ENCODE results near the gene PDRG1.

PDRG1 gene

GRCh38 chr20:31951530-31952453 lies at the start of gene PDRG1:
TSS of gene PDRG1 (minus strand) at chr20:31952046. CDS start at chr20:31951961, 85 bp downstream.
- DNase-seq: peak; percentile 99 to 100 (median 100)

GRCh38 chr20:31998246-31998645 lies 46.4 kb upstream of the PDRG1 start:
- no peak for DNase-seq

- DNase-seq: no peak
Observed at GRCh38 chr20:31996996-31997395, 45.1 kb upstream of the PDRG1 start.

- no peak for DNase-seq
Observed at GRCh38 chr20:31992086-31992485, 40.2 kb upstream of the PDRG1 start.

- no peak for DNase-seq
Observed at GRCh38 chr20:31991339-31991705, 39.5 kb upstream of the PDRG1 start.

GRCh38 chr20:31990641-31991338 lies 38.9 kb upstream of the PDRG1 start:
- DNase-seq: no peak

GRCh38 chr20:31989030-31989645 lies 37.3 kb upstream of the PDRG1 start:
- no peak for DNase-seq

- DNase-seq: no peak
Observed at GRCh38 chr20:31988430-31989015, 36.7 kb upstream of the PDRG1 start.

- no peak for DNase-seq
Observed at GRCh38 chr20:31987744-31988143, 35.9 kb upstream of the PDRG1 start.

- DNase-seq: no peak
Observed at GRCh38 chr20:31984981-31985471, 33.2 kb upstream of the PDRG1 start.

- no peak for DNase-seq
Observed at GRCh38 chr20:31981784-31982183, 29.9 kb upstream of the PDRG1 start.

- no peak for DNase-seq
Observed at GRCh38 chr20:31979713-31980426, 28.0 kb upstream of the PDRG1 start.

- no peak for DNase-seq
Observed at GRCh38 chr20:31977080-31977479, 25.2 kb upstream of the PDRG1 start.

GRCh38 chr20:31975874-31976273 lies 24.0 kb upstream of the PDRG1 start:
- no peak for DNase-seq

GRCh38 chr20:31974951-31975487 lies 23.2 kb upstream of the PDRG1 start:
- DNase-seq: no peak

GRCh38 chr20:31974296-31974695 lies 22.4 kb upstream of the PDRG1 start:
- DNase-seq: no peak

GRCh38 chr20:31972471-31973021 lies 20.7 kb upstream of the PDRG1 start:
- no peak for DNase-seq

- DNase-seq: no peak
Observed at GRCh38 chr20:31969991-31970390, 18.1 kb upstream of the PDRG1 start.

- DNase-seq: peak; percentile 75 to 91 (median 84)
Observed at GRCh38 chr20:31968291-31969126, 16.7 kb upstream of the PDRG1 start.

GRCh38 chr20:31967830-31968249 lies 16.0 kb upstream of the PDRG1 start, which contains the start of gene XKR7:
TSS of gene XKR7 (plus strand) at chr20:31968151. CDS start at chr20:31968176, 25 bp downstream.
- peak; percentile 34 to 63 (median 47) for DNase-seq

Measured in suppressor macrophage treated with lipopolysaccharide for 1 hour (primary cell).